ENCODE results near the gene ZC3H12A. TPM values are rescaled to one million over a fixed set of nuclear protein-coding genes. Genes with fewer than 3 reads are reported as not detected.

The ZC3H12A gene
- total RNA-seq, result 4.4 and 6.6 TPM in 2 replicates

DNA sequence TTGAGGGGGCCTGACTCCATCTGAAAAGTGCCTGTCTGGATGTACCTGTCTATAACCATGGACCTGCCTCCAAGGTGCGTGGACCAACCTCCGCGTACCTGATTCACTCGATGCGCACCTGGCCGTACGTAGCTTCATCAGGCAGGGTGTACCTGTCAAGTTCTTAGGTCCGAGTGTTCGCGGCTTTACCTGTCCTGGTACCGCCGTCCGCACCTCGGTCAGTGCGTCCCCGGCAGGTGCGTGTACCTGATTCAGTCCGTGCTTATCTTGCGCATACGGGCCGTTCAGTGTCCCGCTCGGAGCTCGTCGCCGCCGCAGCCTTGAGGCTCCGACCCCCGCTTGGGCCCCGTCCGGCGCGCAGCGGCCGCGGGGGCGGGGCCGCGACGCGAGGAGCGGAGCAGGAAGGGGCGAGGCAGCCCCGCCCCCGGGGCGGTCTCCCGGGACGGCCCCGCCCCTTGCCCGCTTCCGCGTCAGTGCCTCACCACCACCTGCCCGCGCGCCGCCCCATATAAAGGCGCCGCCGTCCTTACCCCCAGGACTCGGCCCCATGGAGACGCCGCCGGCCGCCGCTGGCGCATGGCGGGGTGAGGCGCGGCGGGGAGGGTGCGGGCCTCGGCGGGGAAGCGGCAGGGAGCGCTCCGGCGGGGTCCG is at the start of gene ZC3H12A:
ZC3H12A (plus strand) TSS at position 535 of the 651 bp plus-strand sequence. CDS start 917 bp downstream, outside the sequence.

GRCh38 chr1:37514350-37515184 is 40.2 kb downstream of the ZC3H12A start, which contains the start of gene MEAF6:
Gene MEAF6, minus strand, starts transcription at chr1:37514766. Its CDS starts 20 bp downstream, at chr1:37514746.

Other genes with a start within 250 kb of the ZC3H12A start
- gene MEAF6, start 40.2 kb downstream of the ZC3H12A start, total RNA-seq, result 36.1 and 55.7 TPM in 2 replicates
- 10.2 and 17.7 TPM in 2 replicates for gene SNIP1, start 79.7 kb downstream of the ZC3H12A start, total RNA-seq
- gene DNALI1, start 82.4 kb downstream of the ZC3H12A start, total RNA-seq, result 0.65 and 1.2 TPM in 2 replicates
- 42.1 and 79.9 TPM in 2 replicates for gene GNL2, start 121.4 kb downstream of the ZC3H12A start, total RNA-seq
- gene RSPO1, start 160.3 kb downstream of the ZC3H12A start, total RNA-seq, result not detected in 2 replicates
- gene CDCA8, start 217.9 kb downstream of the ZC3H12A start, total RNA-seq, result 6.7 and 10.4 TPM in 2 replicates

Data from bladder microvascular endothelial cell (primary cell).